Measurements from ENCODE around the gene MYORG.

The MYORG gene

DNA sequence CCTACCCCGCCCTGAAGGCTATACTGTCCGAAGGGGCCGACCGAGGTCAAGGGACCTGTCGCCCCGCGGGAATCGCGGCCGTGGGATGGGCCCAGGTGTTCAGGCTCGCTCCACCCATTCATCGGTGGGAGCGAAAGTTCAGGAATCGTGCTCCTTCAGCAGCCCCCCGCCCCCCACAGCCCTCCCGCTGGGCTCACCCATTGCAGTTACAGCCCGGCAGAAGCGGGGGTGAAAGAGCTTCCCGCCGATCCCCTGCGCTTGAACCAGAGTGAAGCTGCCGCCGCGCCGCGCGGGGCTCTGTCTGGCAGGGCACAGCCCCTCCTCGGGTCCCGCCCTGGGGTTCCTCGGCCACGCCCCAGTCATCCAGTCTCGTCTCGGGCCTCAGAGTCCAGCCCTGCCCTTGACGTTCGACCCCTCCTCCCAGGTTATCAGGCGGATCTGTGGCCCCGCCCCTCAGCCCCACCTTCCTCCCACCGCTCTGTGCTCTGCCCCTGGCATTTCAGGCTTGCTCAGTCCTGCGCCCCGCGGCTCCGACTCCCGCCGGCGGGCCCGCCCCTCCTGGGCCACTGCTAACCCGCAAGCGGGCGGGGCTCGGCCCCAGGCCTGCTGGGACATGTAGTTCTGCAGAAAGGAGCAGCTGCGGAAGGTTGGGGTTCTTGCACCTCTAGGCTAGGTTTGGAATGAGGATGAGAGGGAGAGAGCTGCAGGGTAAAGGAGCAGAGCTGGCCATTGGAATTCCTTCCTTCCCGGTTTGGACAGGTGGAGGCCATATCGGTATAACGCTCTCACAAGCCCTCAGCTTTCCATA, at the start of gene MYORG:
Gene MYORG, minus strand, starts transcription at position 303 of the 808 bp plus-strand sequence. CDS start 3,955 bp downstream, outside the sequence.
- in situ Hi-C loops (cut with HindIII; ENCODE audit: low sequenced_read_pairs), result no loop called here

- in situ Hi-C loops (cut with HindIII; ENCODE audit: low sequenced_read_pairs), result loop anchor here (5.0 kb wide), 2 partner anchors 42 to 77 kb away; no protein-coding TSS in a partner anchor
These were observed 43.2 kb upstream of the MYORG start for GRCh38 chr9:34419716-34420504.

DNA sequence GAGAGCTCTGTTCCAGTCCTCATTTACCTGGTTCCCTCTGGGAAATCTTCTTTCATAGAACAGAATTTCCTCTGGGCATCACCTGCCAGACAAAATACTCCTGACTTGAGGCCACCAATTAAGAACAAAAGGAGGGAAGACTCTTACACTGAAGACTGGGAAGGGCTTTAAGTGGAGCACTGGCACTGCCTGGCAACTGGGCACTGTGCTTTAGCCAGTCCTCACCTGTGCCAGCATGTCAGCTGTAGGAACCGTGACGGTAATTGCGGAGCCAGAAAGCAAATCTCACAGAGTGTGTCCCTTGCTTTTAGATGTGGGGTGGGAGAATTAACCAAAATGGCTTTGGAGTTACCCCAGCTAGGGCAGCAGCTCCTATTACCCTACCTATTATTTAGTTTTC, 41.0 kb upstream of the MYORG start:
- in situ Hi-C loops (cut with HindIII; ENCODE audit: low sequenced_read_pairs), result loop anchor here (5.0 kb wide), 1 partner anchor 45 kb away; no protein-coding TSS in a partner anchor

GRCh38 chr9:34413231-34413852, 36.6 kb upstream of the MYORG start:
- in situ Hi-C loops (cut with HindIII; ENCODE audit: low sequenced_read_pairs), result no loop called here

GRCh38 chr9:34412336-34412735, 35.6 kb upstream of the MYORG start:
- in situ Hi-C loops (cut with HindIII; ENCODE audit: low sequenced_read_pairs), result no loop called here

DNA sequence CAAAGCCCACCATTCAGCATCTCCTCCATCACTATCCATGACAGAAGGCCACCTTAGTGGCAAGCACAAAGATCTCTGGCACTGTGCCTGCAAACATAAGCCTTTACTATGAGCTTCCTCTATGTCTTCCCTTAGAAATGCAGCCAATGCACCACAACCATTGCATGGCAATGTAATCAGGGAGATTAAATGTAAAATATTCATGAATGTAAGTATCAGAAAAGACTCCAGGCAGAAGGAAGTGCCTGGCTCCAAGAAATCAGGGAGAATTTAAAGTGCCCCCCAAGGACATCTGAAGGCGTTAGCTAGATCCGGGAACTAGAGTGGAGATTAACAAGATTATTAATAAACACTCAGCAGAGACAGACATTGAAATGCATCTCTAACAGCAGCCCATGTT, 32.5 kb upstream of the MYORG start:
- in situ Hi-C loops (cut with HindIII; ENCODE audit: low sequenced_read_pairs), result no loop called here

GRCh38 chr9:34408173-34408572, 31.5 kb upstream of the MYORG start:
- in situ Hi-C loops (cut with HindIII; ENCODE audit: low sequenced_read_pairs), result no loop called here

GRCh38 chr9:34406219-34406618, 29.5 kb upstream of the MYORG start:
- in situ Hi-C loops (cut with HindIII; ENCODE audit: low sequenced_read_pairs), result no loop called here

DNA sequence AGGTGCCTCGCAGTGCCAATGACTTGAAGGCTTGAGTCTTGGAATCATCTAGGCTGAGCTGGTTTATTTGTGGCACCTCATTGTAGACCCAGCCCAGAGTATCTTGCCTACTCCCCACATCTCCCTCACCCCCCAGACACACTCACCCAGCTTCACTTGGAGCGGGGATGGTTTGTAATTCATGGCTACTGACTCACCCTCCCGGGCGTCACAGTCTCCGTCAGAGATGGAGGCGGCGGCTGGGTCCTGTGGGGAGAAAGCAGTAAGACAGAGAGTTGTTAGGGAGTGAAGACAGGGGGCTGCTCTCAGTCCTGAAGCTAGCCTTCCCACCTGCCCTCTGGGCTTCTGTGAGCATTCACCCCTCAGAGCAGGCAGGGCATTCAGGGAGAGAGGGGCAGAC, 29.0 kb upstream of the MYORG start:
- in situ Hi-C loops (cut with HindIII; ENCODE audit: low sequenced_read_pairs), result no loop called here

- in situ Hi-C loops (cut with HindIII; ENCODE audit: low sequenced_read_pairs), result no loop called here
These were observed 27.1 kb upstream of the MYORG start for GRCh38 chr9:34403554-34404380.

DNA sequence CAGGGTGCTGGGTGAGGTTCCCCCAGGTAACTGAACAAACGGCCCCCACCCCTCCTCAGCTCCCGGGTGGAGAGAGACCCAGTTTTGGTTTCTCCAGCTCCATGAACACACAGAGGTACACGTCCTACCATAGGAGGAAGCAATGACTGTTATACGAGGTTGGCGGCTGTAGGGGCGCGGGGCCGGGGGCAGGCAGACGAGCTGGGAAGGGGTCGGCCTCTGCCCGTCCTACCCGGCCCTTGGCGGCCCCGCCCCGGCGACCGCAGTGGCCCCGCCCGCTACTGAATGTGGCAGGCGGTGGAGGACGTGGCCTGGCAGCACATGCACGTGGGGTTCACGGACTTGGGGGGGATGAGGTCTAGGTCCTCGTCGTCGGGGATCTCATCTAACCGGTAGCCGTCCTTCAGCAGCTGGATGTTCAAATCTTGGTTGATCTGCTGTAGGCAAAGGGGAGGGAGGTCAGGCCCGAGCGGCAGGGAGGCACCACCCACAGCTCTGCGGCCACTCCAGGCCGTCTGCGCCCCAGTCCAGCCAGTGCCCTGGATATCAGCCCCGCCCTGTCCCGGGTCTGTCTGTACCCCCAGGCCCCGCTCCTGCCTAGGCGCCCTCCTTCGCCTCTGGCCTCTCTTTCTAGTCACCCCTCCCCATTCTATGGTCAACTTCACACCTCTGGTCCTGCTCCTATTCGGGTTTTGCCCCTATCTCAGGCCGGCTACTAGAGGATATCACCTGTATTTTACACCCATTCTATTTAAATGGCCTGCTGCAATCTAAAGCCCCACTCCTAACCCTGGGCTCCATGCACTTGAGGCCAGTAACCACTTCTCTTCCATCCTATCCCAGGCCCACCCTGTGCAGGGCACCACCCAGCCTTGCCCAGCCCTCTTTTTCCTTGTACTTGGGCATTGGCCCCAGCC, 24.2 kb upstream of the MYORG start:
- in situ Hi-C loops (cut with HindIII; ENCODE audit: low sequenced_read_pairs), result no loop called here

GRCh38 chr9:34400275-34400674, 23.6 kb upstream of the MYORG start:
- in situ Hi-C loops (cut with HindIII; ENCODE audit: low sequenced_read_pairs), result no loop called here

GRCh38 chr9:34399729-34400128, 23.0 kb upstream of the MYORG start:
- in situ Hi-C loops (cut with HindIII; ENCODE audit: low sequenced_read_pairs), result no loop called here

- in situ Hi-C loops (cut with HindIII; ENCODE audit: low sequenced_read_pairs), result no loop called here
These were observed 22.2 kb upstream of the MYORG start for GRCh38 chr9:34398875-34399274.

GRCh38 chr9:34396276-34397214, 19.8 kb upstream of the MYORG start:
- in situ Hi-C loops (cut with HindIII; ENCODE audit: low sequenced_read_pairs), result no loop called here

DNA sequence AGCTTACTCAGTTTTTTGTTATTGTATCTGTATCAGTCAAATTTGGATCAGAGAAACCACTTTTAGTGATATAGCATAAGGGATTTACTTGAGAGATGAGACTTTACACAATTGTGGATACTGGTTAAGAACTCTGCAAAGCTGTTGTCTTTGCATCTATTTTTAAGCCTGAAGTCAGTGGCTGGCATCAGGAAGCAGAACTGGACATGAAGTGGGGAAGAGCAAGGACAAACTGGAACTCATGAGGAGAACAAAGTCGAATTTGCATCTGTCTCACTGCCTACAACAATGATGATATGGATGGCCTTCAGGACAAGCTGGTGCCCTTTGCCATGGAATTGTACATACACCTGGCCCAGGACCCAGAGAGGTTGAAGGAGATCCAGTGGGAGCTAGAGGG, 15.8 kb upstream of the MYORG start:
- in situ Hi-C loops (cut with HindIII; ENCODE audit: low sequenced_read_pairs), result no loop called here

- in situ Hi-C loops (cut with HindIII; ENCODE audit: low sequenced_read_pairs), result no loop called here
These were observed 10.5 kb upstream of the MYORG start for GRCh38 chr9:34387239-34387638.

DNA sequence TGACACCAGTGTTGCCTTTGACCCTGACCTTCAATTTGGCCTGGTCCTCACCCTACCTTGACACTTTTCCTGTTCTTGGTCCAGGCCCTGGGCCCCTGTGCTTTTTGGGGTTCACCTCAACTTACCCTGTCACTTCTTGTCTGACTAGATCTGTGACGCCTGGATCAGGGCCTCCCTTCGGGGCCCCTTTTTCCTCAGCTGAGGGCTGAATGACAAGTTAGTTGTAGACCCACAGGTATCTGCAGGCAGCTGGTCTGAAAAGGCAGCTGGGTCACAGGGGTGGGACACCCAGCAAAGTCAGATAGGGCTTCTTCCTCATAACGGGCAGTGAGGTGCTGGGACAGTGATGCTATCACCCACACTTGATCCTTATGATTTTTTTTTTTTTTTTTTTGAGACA, 10.0 kb upstream of the MYORG start:
- in situ Hi-C loops (cut with HindIII; ENCODE audit: low sequenced_read_pairs), result no loop called here
